VCaP (cell line): ENCODE measurements around the gene SH3PXD2B.

Experiments used
- H3K27ac ChIP-seq: fragments of 450-650 bp; 2 replicates; pipeline ENCODE4 v1.5.1; 2017
- CTCF ChIP-seq: fragments of 450-650 bp; conservative IDR thresholded peaks from 2 replicates; pipeline ENCODE4 v1.5.1; 2017; ENCODE audit warnings: mild to moderate bottlenecking, moderate library complexity

The SH3PXD2B gene

DNA sequence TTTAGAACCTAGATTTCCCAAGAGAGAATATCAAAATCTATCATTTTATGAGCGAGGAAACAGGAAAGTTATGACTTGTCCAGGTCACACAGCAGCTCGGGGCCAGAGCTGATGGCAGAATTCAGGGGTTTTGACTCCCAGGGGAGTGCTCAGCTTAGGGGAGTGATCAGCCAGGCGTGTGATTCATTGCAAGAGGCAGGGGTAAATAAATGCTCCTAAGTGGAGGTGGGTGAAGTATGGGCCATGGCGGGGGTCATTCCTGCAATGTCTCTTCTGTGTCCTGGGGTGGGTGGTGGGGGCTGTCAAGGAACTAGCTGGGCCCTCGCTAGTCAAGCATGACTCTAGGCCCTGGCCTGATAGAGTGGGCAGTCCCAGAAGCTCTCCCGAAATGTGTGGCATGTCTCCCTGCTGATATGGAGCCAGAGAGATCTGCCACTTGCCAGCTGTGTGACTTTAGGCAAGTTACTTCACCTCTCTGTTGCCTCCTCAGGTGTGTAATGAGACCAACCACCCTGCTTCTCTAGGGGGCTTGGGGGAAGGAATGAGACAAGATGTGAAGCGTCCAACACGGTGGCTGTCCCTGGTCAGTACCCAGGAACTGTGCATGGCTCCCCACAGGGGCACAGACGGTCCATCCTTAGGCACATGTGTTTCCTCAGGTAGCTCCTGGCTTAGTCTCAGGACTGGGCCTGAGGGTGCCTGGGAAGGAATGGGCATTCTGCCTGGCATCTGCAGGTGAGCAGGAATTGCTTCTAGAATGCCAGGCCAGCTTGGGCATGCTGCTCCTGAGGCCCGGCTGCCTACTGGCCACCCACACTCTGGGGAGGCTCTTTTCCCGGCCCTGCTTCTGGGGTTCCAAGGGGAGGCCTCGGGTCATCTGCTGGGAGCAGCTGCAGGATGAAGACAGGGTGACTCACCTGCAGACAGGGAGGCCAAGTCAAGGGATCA, 36.5 kb upstream of the SH3PXD2B start:
- TF ChIP-seq CTCF, result no peak
- no peak overlapping the region for H3K27ac ChIP-seq

GRCh38 chr5:172488221-172488620, 33.9 kb upstream of the SH3PXD2B start:
- no peak overlapping the region for H3K27ac ChIP-seq
- no peak for TF ChIP-seq CTCF

DNA sequence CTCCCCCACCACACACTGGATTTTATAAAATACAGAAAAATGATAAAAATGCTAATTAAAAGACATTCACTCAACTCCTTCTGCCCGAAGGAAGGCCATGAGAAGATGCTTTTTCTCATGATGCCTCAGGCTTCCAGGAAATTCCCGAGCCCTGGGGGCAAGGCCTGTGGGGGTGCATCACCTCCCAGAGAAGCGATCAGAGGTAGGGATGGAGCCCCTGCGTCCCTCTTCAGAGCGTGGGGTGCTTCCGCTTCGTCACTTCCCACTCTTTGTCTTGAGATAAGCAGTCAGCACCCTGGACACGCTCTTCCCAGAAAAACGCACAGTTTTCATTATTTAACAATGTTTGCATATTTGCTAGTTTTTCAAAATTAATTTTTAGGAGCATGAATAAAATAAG, 33.3 kb upstream of the SH3PXD2B start:
- no peak for TF ChIP-seq CTCF
- H3K27ac ChIP-seq, result no peak overlapping the region

DNA sequence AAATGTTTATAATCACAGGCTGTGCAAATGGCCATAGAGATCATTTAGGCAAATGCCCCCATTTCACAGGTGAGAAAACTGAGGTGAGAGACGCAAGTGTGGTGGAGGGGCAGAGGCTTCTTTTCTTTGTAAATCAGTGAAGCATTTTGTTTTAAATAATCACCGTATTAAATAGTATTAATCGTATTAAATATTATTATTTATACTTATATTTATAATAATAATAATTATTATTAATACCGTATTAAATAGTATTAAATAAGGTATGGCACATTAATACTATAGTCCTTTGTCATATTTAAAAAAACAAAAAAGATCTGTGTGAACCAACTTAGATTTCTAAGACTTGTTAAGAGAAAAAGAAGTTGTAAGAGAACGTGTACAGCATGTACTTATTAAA, 32.6 kb upstream of the SH3PXD2B start:
- no peak overlapping the region for H3K27ac ChIP-seq
- TF ChIP-seq CTCF, result no peak

DNA sequence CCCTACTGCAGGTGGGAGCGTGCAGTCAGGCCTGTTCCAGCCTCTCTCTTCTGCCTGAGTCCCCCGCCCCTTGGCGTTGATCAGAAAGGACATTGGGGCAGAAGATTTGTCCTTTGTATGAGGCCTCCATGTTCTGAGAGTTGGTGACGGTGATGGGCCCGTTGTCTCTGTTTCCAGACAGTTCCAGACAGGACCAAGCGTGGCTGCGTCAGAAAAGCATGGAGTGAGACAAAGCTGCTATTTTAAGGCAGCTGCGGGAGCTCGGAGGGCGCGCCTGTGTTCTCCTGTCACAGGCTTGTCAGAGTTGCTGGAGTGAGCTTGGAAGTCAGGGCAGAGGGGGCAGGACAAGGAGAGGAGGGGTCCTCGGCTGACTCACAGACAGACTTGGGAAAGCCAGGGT, 32.1 kb upstream of the SH3PXD2B start:
- no peak for TF ChIP-seq CTCF
- no peak overlapping the region for H3K27ac ChIP-seq

GRCh38 chr5:172485511-172486202, 31.3 kb upstream of the SH3PXD2B start:
- no peak for TF ChIP-seq CTCF
- no peak overlapping the region for H3K27ac ChIP-seq

GRCh38 chr5:172484664-172485063, 30.3 kb upstream of the SH3PXD2B start:
- TF ChIP-seq CTCF, result no peak
- no peak overlapping the region for H3K27ac ChIP-seq
